Endometrium (tissue), 2 donors: ENCODE measurements around the gene S1PR3.

ENCODE experiments used
- FAIRE-seq: peaks from 2 replicates; lab custom pipeline; 2012; peaks lifted over from hg19 to GRCh38; lab: Jason Lieb, UNC
- donor health status: control.
- donor health status: control.

Gene S1PR3

GRCh38 chr9:88993327-88993726 is 2.1 kb downstream of the S1PR3 start:
- FAIRE-seq = no peak

GRCh38 chr9:88993871-88994460 is 2.7 kb downstream of the S1PR3 start:
- FAIRE-seq = no peak

GRCh38 chr9:88994469-88995199 is 3.4 kb downstream of the S1PR3 start:
- peak; percentile 99 for FAIRE-seq

- FAIRE-seq = no peak
Measured at GRCh38 chr9:88995200-88995577, 3.9 kb downstream of the S1PR3 start.

- FAIRE-seq = no peak
Measured at GRCh38 chr9:88995627-88996026, 4.4 kb downstream of the S1PR3 start.

- no peak for FAIRE-seq
Measured at GRCh38 chr9:88996046-88996920, 5.0 kb downstream of the S1PR3 start.

GRCh38 chr9:88996921-88997235 is 5.6 kb downstream of the S1PR3 start:
- no peak for FAIRE-seq

GRCh38 chr9:88997646-88998045 is 6.4 kb downstream of the S1PR3 start:
- no peak for FAIRE-seq

- no peak for FAIRE-seq
Measured at GRCh38 chr9:88998503-88998902, 7.2 kb downstream of the S1PR3 start.

- FAIRE-seq = no peak
Measured at GRCh38 chr9:88998911-88999310, 7.6 kb downstream of the S1PR3 start.

GRCh38 chr9:89000371-89000781 is 9.1 kb downstream of the S1PR3 start:
- no peak for FAIRE-seq

- FAIRE-seq = peak; percentile 12
Measured at GRCh38 chr9:89000973-89001916, 10.0 kb downstream of the S1PR3 start.

GRCh38 chr9:89001917-89002540 is 10.8 kb downstream of the S1PR3 start:
- FAIRE-seq = no peak

- no peak for FAIRE-seq
Measured at GRCh38 chr9:89002987-89003386, 11.7 kb downstream of the S1PR3 start.

GRCh38 chr9:89005323-89005722 is 14.1 kb downstream of the S1PR3 start:
- FAIRE-seq = no peak

- FAIRE-seq = peak; percentile 39
Measured at GRCh38 chr9:89006267-89006666, 15.0 kb downstream of the S1PR3 start.

- FAIRE-seq = no peak
Measured at GRCh38 chr9:89006996-89007967, 16.0 kb downstream of the S1PR3 start.

GRCh38 chr9:89008055-89008743 is 16.9 kb downstream of the S1PR3 start:
- FAIRE-seq = no peak

GRCh38 chr9:89008744-89009545 is 17.7 kb downstream of the S1PR3 start:
- no peak for FAIRE-seq
